GM23248 (cell line): Measurements from ENCODE around the gene ANOS1. TPM values are rescaled to one million over a fixed set of nuclear protein-coding genes. Genes with fewer than 3 reads are reported as not detected.

Source experiments
- DNase-seq: peaks from one replicate; pipeline ENCODE4 v3.0.0-alpha.2; 2015
- H2AFZ ChIP-seq: fragments of 200-600 bp; sonication (generic); 2 replicates; pipeline ENCODE4 v1.6.1; 2016; ENCODE audit warnings: antibody characterized with exemption
- H3F3A ChIP-seq: fragments of 200-600 bp; sonication (generic); 2 replicates; pipeline ENCODE4 v1.6.1; 2016; ENCODE audit warnings: mild to moderate bottlenecking, antibody characterized with exemption, mixed run types; ENCODE audit not compliant: insufficient read depth
- H3K27ac ChIP-seq: fragments of 200-600 bp; sonication (generic); 2 replicates; pipeline ENCODE4 v1.5.1; 2016; ENCODE audit warnings: mild to moderate bottlenecking
- H3K27me3 ChIP-seq: fragments of 200-600 bp; sonication (generic); replicated peaks from 2 replicates; pipeline ENCODE4 v1.6.1; 2016; ENCODE audit warnings: mild to moderate bottlenecking; ENCODE audit not compliant: insufficient read depth
- H3K36me3 ChIP-seq: fragments of 200-600 bp; sonication (generic); 2 replicates; pipeline ENCODE4 v1.6.1; 2016; ENCODE audit warnings: low read depth, mild to moderate bottlenecking
- H3K4me1 ChIP-seq: fragments of 200-600 bp; sonication (generic); 2 replicates; pipeline ENCODE4 v1.6.1; 2016; ENCODE audit warnings: mild to moderate bottlenecking; ENCODE audit not compliant: insufficient read depth
- H3K4me2 ChIP-seq: fragments of 200-600 bp; sonication (generic); one replicate; pipeline ENCODE4 v1.6.1; 2016; ENCODE audit warnings: mild to moderate bottlenecking; ENCODE audit not compliant: unreplicated experiment
- H3K4me3 ChIP-seq: fragments of 200-600 bp; sonication (generic); 2 replicates; pipeline ENCODE4 v1.5.1; 2016; ENCODE audit warnings: mild to moderate bottlenecking
- H3K79me2 ChIP-seq: fragments of 200-600 bp; sonication (generic); 2 replicates; pipeline ENCODE4 v1.6.1; 2016; ENCODE audit warnings: mild to moderate bottlenecking; ENCODE audit not compliant: insufficient read depth
- H3K9ac ChIP-seq: fragments of 200-600 bp; sonication (generic); 2 replicates; pipeline ENCODE4 v1.6.1; 2016; ENCODE audit warnings: mild to moderate bottlenecking
- H3K9me2 ChIP-seq: fragments of 200-600 bp; sonication (generic); 2 replicates; pipeline ENCODE4 v1.6.1; 2016; ENCODE audit warnings: mixed run types, mild to moderate bottlenecking, moderate library complexity; ENCODE audit not compliant: insufficient read depth
- H3K9me3 ChIP-seq: fragments of 200-600 bp; sonication (generic); one replicate; pipeline ENCODE4 v1.6.1; 2017; ENCODE audit warnings: low read depth
- H4K20me1 ChIP-seq: fragments of 200-600 bp; sonication (generic); 2 replicates; pipeline ENCODE4 v1.6.0; 2016; ENCODE audit not compliant: insufficient read depth
- EZH2 ChIP-seq: fragments of 200-600 bp; sonication (generic); IDR thresholded peaks from 2 replicates; pipeline ENCODE4 v1.6.1; 2018; ENCODE audit warnings: antibody characterized with exemption, mild to moderate bottlenecking; ENCODE audit not compliant: insufficient read depth, poor library complexity, severe bottlenecking
- EZH2phosphoT487 ChIP-seq: fragments of 200-600 bp; sonication (generic); IDR thresholded peaks from 2 replicates; pipeline ENCODE4 v1.6.1; 2018; ENCODE audit warnings: antibody characterized with exemption, moderate library complexity, mild to moderate bottlenecking, low read depth; ENCODE audit not compliant: insufficient read depth
- WGBS, 2 experiments: methylation state at CpG; one replicate each; pipeline ENCODE4 v1.1.6; 2015 to 2017; ENCODE audit warnings: low lambda C conversion rate in 2 of 2, low coverage in 1 of 2; ENCODE audit errors: missing lambda C conversion rate in 2 of 2; 5-methylcytosine and 5-hydroxymethylcytosine counted together
- in situ Hi-C: fragments of 300-500 bp; cut with MboI; formaldehyde crosslinking; loops from 2 replicates; pipeline ENCODE4 v1.15.0; 2020
- polyA plus RNA-seq: library from polyadenylated mRNA; unstranded; fragments of >200 nt; fragmentation: Nextera tagmentation; extraction: Ambion mirVana; gene quantifications from 2 replicates; pipeline ENCODE4 v1.2.1, GENCODE V29; 2016
- total RNA-seq: library from RNA; depleted of rRNA; stranded (reverse); fragments of >200 nt; shearing (Covaris generic); gene quantifications from 2 replicates; pipeline ENCODE4 v1.2.3, GENCODE V29; 2014

ANOS1 gene
- total and polyA plus RNA-seq, 2 experiments from 2014 or later: not detected

- H3K79me2 ChIP-seq: no peaks in the 10 kb centered on the region
- DNase-seq: no peak
- in situ Hi-C loops: no loop called here
- no peaks in the 10 kb centered on the region for H3K9me2 ChIP-seq
- H2AFZ ChIP-seq: no peak overlapping the region
- WGBS, 2 experiments: 5 to 7% methylated on average over 5 of the region's 5 CpGs
- no peaks in the 10 kb centered on the region for H3K36me3 ChIP-seq
- H3K27me3 ChIP-seq: no peaks in the 10 kb centered on the region
- no peaks in the 10 kb centered on the region for H3K9me3 ChIP-seq
- TF ChIP-seq EZH2 (no peak), EZH2phosphoT487 (no peak)
- no peak overlapping the region for H3K9ac ChIP-seq
- H3K27ac ChIP-seq: no peak overlapping the region
- no peak overlapping the region for H3K4me2 ChIP-seq
- no peak overlapping the region for H3K4me3 ChIP-seq
- no peaks in the 10 kb centered on the region for H3K4me1 ChIP-seq
- no peaks in the 10 kb centered on the region for H4K20me1 ChIP-seq
- no peaks in the 10 kb centered on the region for H3F3A ChIP-seq
Observed at GRCh38 chrX:8604131-8604530, 127.8 kb downstream of the ANOS1 start.

GRCh38 chrX:8591501-8591900 is 140.4 kb downstream of the ANOS1 start:
- 0 to 5% methylated on average over 4 of the region's 4 CpGs for WGBS, 2 experiments
- Histone ChIP-seq H3K27me3 (no peaks in the 10 kb centered on the region), H3K9me2 (no peaks in the 10 kb centered on the region), H3K27ac (no peak overlapping the region), H3F3A (no peaks in the 10 kb centered on the region), H3K4me1 (no peaks in the 10 kb centered on the region), H3K4me3 (no peak overlapping the region), H3K9ac (no peak overlapping the region), H2AFZ (no peak overlapping the region), H4K20me1 (no peaks in the 10 kb centered on the region), H3K36me3 (no peaks in the 10 kb centered on the region), H3K79me2 (no peaks in the 10 kb centered on the region), H3K9me3 (no peaks in the 10 kb centered on the region), H3K4me2 (no peak overlapping the region)
- TF ChIP-seq EZH2phosphoT487 (no peak), EZH2 (no peak)
- no peak for DNase-seq
- in situ Hi-C loops: no loop called here

- Histone ChIP-seq H4K20me1 (no peaks in the 10 kb centered on the region), H3K36me3 (no peaks in the 10 kb centered on the region), H3K79me2 (no peaks in the 10 kb centered on the region), H3K4me2 (no peak overlapping the region), H3K9me3 (no peaks in the 10 kb centered on the region), H3K9ac (no peak overlapping the region), H3K9me2 (no peaks in the 10 kb centered on the region), H2AFZ (no peak overlapping the region), H3K27me3 (no peaks in the 10 kb centered on the region), H3K4me3 (no peak overlapping the region), H3K27ac (no peak overlapping the region), H3K4me1 (no peaks in the 10 kb centered on the region), H3F3A (no peaks in the 10 kb centered on the region)
- DNase-seq: no peak
- no peak for TF ChIP-seq EZH2phosphoT487
- no peak for TF ChIP-seq EZH2
- in situ Hi-C loops: no loop called here
Observed at GRCh38 chrX:8586953-8587352, 145.0 kb downstream of the ANOS1 start.

- H3K4me2 ChIP-seq: no peak overlapping the region
- no peak for DNase-seq
- no peak overlapping the region for H2AFZ ChIP-seq
- H3K4me1 ChIP-seq: no peaks in the 10 kb centered on the region
- H3K9me3 ChIP-seq: no peaks in the 10 kb centered on the region
- no peak overlapping the region for H3K4me3 ChIP-seq
- H4K20me1 ChIP-seq: no peaks in the 10 kb centered on the region
- no peaks in the 10 kb centered on the region for H3K9me2 ChIP-seq
- H3K27ac ChIP-seq: no peak overlapping the region
- no peaks in the 10 kb centered on the region for H3K79me2 ChIP-seq
- in situ Hi-C loops: no loop called here
- no peaks in the 10 kb centered on the region for H3F3A ChIP-seq
- TF ChIP-seq EZH2 (no peak), EZH2phosphoT487 (no peak)
- no peak overlapping the region for H3K9ac ChIP-seq
- WGBS, 2 experiments: 15 to 17% methylated on average over 5 of the region's 5 CpGs
- H3K27me3 ChIP-seq: no peaks in the 10 kb centered on the region
- H3K36me3 ChIP-seq: no peaks in the 10 kb centered on the region
Observed at GRCh38 chrX:8579602-8580001, 152.3 kb downstream of the ANOS1 start.

GRCh38 chrX:8576821-8577220 is 155.1 kb downstream of the ANOS1 start:
- in situ Hi-C loops: no loop called here
- H3K79me2 ChIP-seq: no peaks in the 10 kb centered on the region
- H3K9me2 ChIP-seq: no peaks in the 10 kb centered on the region
- no peaks in the 10 kb centered on the region for H3K4me1 ChIP-seq
- no peak overlapping the region for H3K27ac ChIP-seq
- no peaks in the 10 kb centered on the region for H3K27me3 ChIP-seq
- no peak overlapping the region for H3K9ac ChIP-seq
- 26 to 32% methylated on average over 3 of the region's 3 CpGs for WGBS, 2 experiments
- no peaks in the 10 kb centered on the region for H3K36me3 ChIP-seq
- no peaks in the 10 kb centered on the region for H4K20me1 ChIP-seq
- no peak overlapping the region for H2AFZ ChIP-seq
- no peaks in the 10 kb centered on the region for H3K9me3 ChIP-seq
- no peak overlapping the region for H3K4me2 ChIP-seq
- TF ChIP-seq EZH2 (no peak), EZH2phosphoT487 (no peak)
- DNase-seq: no peak
- no peak overlapping the region for H3K4me3 ChIP-seq
- no peaks in the 10 kb centered on the region for H3F3A ChIP-seq
